Left ventricle myocardium inferior (tissue), 1 donor: Measurements from ENCODE around the gene TIAM1. TPM values are rescaled to one million over a fixed set of nuclear protein-coding genes. Genes with fewer than 3 reads are reported as not detected.

ENCODE experiments used
- DNase-seq: peaks from one replicate; pipeline ENCODE4 v3.0.0-alpha.2; 2020
- H3K27ac ChIP-seq: fragments of 200-600 bp; replicated peaks from 2 replicates; pipeline ENCODE4 v1.8.0; 2021
- H3K27me3 ChIP-seq: fragments of 200-600 bp; 2 replicates; pipeline ENCODE4 v1.8.0; 2021; ENCODE audit warnings: low read depth
- H3K36me3 ChIP-seq: fragments of 200-600 bp; 2 replicates; pipeline ENCODE4 v1.8.0; 2021
- H3K4me1 ChIP-seq: fragments of 200-600 bp; 2 replicates; pipeline ENCODE4 v1.8.0; 2021
- H3K4me3 ChIP-seq: fragments of 200-600 bp; 2 replicates; pipeline ENCODE4 v1.8.0; 2021; ENCODE audit warnings: mild to moderate bottlenecking, moderate library complexity
- H3K9me3 ChIP-seq: fragments of 200-600 bp; replicated peaks from 2 replicates; pipeline ENCODE4 v1.8.0; 2021
- intact Hi-C: fragments of 100-400 bp; cut with micrococcal nuclease; formaldehyde crosslinking; loops from one replicate; pipeline ENCODE4 v1.11.0; 2022
- total RNA-seq: library from RNA; stranded (reverse); fragmentation: NEBNext Ultra II Directional; extraction: Animal tissue kit (Norgen Biotek cat#: 25700); gene quantifications from one replicate; pipeline ENCODE4 v1.2.1, GENCODE V29; 2021
- TF ChIP-seq, protein P1 (sequence below): fragments of 200-600 bp; IDR thresholded peaks from 2 replicates; pipeline ENCODE4 v1.8.0; 2021; ENCODE audit warnings: antibody characterized with exemption, mild to moderate bottlenecking, borderline replicate concordance
- donor health status: DM: no; HTN: yes; CAD: no; lungs with severe emphysema.

The TIAM1 gene
- total RNA-seq, 1 donor from 2014 or later, result 1.8 TPM

DNA sequence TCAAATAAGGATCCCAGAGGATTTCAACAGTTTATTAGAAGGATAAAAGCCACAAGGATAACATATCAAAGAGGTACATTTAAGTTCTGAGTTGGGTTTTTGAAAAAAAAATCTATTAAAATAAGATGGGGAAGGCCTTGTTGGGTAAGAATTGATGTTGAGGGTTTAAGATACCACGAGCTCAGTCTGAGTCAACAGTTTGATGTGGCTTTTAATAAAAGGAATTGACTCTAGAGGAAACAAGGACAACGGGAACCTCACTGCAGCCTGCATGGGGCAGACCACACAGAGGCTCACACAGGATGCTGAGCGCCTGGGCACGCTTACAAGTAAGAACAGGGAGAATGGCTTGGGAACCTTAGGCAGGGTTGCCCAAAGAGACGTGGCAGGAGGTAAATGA is 107.5 kb downstream of the TIAM1 start:
- no peaks in the 10 kb centered on the region for H3K4me1 ChIP-seq
- H3K4me3 ChIP-seq, result no peak overlapping the region
- peaks cover 3% of the 10 kb centered on the region for H3K27me3 ChIP-seq
- H3K9me3 ChIP-seq, result peaks cover 26% of the 10 kb centered on the region
- H3K36me3 ChIP-seq, result peaks cover 11% of the 10 kb centered on the region
- intact Hi-C loops, result no loop called here
- H3K27ac ChIP-seq, result no peak overlapping the region
- TF ChIP-seq, protein P1, sequence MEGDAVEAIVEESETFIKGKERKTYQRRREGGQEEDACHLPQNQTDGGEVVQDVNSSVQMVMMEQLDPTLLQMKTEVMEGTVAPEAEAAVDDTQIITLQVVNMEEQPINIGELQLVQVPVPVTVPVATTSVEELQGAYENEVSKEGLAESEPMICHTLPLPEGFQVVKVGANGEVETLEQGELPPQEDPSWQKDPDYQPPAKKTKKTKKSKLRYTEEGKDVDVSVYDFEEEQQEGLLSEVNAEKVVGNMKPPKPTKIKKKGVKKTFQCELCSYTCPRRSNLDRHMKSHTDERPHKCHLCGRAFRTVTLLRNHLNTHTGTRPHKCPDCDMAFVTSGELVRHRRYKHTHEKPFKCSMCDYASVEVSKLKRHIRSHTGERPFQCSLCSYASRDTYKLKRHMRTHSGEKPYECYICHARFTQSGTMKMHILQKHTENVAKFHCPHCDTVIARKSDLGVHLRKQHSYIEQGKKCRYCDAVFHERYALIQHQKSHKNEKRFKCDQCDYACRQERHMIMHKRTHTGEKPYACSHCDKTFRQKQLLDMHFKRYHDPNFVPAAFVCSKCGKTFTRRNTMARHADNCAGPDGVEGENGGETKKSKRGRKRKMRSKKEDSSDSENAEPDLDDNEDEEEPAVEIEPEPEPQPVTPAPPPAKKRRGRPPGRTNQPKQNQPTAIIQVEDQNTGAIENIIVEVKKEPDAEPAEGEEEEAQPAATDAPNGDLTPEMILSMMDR, result no peak
- DNase-seq, result no peak

DNA sequence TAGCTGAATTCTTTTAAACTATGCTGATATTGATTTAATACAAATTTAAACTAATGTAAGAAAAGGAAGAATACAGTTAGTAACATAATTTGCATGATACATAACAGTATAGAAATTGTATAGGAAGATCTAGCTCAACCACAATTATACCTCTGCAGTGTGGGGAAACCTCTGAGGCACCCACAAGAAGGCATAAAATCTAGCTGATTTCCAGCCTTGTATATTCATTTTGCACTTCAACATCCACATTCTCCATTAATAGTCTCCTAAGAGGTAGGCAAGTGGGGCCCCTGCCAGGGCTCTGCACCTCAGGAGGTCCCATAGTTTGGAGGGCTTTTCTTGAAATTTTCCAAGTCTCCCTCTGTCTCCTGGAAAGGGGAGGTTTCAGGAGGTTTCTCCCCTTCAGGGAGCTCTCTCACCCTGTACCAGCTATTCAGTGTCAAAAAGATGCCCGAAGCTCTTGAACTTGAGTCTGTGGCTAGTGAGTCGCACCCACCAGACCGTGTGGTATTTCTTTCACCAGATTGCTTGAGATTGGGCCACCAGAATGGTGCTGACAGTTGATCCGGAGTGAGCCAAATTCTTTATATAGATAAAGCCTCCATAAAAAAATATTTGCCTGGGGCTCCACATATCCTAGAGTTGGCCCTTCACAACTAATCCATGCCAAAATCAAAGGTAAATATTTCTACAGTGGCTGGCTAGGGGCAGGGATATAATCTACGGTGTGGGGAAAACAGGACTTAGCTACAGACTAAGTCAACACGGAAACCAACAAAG is 108.2 kb downstream of the TIAM1 start:
- Histone ChIP-seq H3K4me1 (no peaks in the 10 kb centered on the region), H3K36me3 (peaks cover 7% of the 10 kb centered on the region), H3K27me3 (peaks cover 5% of the 10 kb centered on the region), H3K27ac (no peak overlapping the region), H3K4me3 (no peak overlapping the region), H3K9me3 (peaks cover 19% of the 10 kb centered on the region)
- DNase-seq, result no peak
- TF ChIP-seq, protein P1, result no peak
- intact Hi-C loops, result no loop called here

DNA sequence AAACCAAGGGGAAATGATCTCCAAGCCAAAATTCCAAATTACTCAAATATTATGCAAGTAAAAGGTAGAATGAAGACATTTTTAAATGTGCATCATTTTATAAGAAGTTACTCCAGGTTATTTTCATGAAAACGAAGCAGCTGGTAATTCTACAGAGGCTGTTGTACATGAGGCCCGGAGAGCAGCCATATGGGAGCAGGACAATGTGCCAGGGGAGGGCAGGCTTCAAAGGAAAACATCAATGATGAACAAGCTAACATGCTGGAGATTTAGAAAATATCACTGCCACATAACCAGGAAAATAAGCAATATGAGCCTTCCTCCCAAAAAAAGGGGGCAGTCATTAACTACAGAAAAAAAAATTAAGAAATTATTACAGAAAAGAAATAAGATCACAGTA is 109.1 kb downstream of the TIAM1 start:
- Histone ChIP-seq H3K4me1 (no peaks in the 10 kb centered on the region), H3K9me3 (peaks cover 10% of the 10 kb centered on the region), H3K36me3 (no peaks in the 10 kb centered on the region), H3K27ac (no peak overlapping the region), H3K4me3 (no peak overlapping the region), H3K27me3 (peaks cover 5% of the 10 kb centered on the region)
- intact Hi-C loops, result no loop called here
- TF ChIP-seq, protein P1, result no peak
- no peak for DNase-seq

DNA sequence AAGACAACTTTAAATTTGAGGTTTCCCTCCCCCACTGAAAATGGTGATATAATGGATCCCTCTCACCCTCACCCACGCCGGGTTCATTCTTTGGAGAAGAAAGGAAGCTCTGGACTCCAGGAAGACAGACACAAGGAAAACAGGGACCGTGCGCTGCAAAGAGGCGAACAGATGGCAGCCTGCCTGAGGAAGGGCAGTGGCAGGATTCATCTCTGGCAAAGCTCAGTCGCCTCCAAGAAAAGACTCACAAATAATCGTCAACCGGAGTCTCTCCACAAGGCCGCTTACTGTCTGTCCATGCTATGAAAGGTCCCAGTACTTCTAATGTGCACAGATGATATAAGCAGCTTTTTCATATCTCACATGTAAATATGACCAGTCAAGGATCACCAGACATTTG is 110.3 kb downstream of the TIAM1 start:
- peaks cover 5% of the 10 kb centered on the region for H3K27me3 ChIP-seq
- no peaks in the 10 kb centered on the region for H3K4me1 ChIP-seq
- H3K9me3 ChIP-seq, result peaks cover 7% of the 10 kb centered on the region
- TF ChIP-seq, protein P1, result no peak
- intact Hi-C loops, result no loop called here
- DNase-seq, result no peak
- no peaks in the 10 kb centered on the region for H3K36me3 ChIP-seq
- H3K4me3 ChIP-seq, result no peak overlapping the region
- H3K27ac ChIP-seq, result no peak overlapping the region

DNA sequence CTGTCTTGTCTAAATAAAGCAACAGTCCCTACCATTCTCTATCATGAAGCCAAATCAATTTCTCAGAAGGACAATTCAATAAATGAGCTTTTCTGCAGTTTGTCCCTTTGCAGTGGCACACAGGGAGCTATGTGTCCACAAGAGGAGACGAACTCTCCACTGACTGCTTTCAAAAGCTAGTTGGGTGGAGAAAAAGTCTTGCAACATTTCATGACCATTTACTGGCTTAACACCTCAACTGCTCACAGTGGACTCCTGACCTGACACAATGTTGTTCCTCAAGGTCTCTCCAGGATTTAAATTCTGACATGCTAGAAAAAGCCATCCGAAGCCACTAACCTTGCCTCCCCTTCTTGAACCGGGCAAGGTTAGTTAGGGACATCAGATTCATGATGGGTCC is 111.7 kb downstream of the TIAM1 start:
- H3K36me3 ChIP-seq, result no peaks in the 10 kb centered on the region
- intact Hi-C loops, result no loop called here

More for the DNA sequence above, 111.7 kb downstream of the TIAM1 start:
- no peak overlapping the region for H3K27ac ChIP-seq
- H3K4me1 ChIP-seq, result no peaks in the 10 kb centered on the region
- no peak overlapping the region for H3K4me3 ChIP-seq
- peaks cover 5% of the 10 kb centered on the region for H3K27me3 ChIP-seq
- DNase-seq, result no peak
- peaks cover 7% of the 10 kb centered on the region for H3K9me3 ChIP-seq
- TF ChIP-seq, protein P1, result no peak
